ENCODE data around the gene FBXO2.

GRCh38 chr1:11602981-11603380 is 51.2 kb downstream of the FBXO2 start:
- no peak for TF ChIP-seq POLR2AphosphoS5 (IDR thresholded peaks at IDR 0.05; ENCODE audit: low read depth, low read length)
- TF ChIP-seq POLR2A (IDR thresholded peaks at IDR 0.05; ENCODE audit: low read depth, low read length) = no peak
